HFFc6 (cell line): ENCODE results near the gene PLB1. TPM values are rescaled to one million over a fixed set of nuclear protein-coding genes. Genes with fewer than 3 reads are reported as not detected.

Experiments used
- DNase-seq: peaks from one replicate; pipeline ENCODE4 v3.0.0-alpha.2; 2018
- H3K27ac Mint-ChIP-seq: 2 replicates; pipeline ENCODE4 v1.8.0; 2020; ENCODE audit warnings: mild to moderate bottlenecking, mixed read lengths
- H3K27me3 Mint-ChIP-seq: 2 replicates; pipeline ENCODE4 v1.8.0; 2021; ENCODE audit warnings: mild to moderate bottlenecking, moderate library complexity, mixed read lengths; ENCODE audit not compliant: insufficient read depth
- H3K36me3 Mint-ChIP-seq: 2 replicates; pipeline ENCODE4 v1.8.0; 2021; ENCODE audit warnings: low read depth, mixed read lengths
- H3K4me1 Mint-ChIP-seq: 2 replicates; pipeline ENCODE4 v1.8.0; 2020; ENCODE audit warnings: low read depth, mixed read lengths
- H3K4me3 Mint-ChIP-seq: 2 replicates; pipeline ENCODE4 v1.8.0; 2020; ENCODE audit warnings: mild to moderate bottlenecking, moderate library complexity, mixed read lengths
- H3K9me3 Mint-ChIP-seq: 2 replicates; pipeline ENCODE4 v1.8.0; 2020; ENCODE audit warnings: mild to moderate bottlenecking, mixed read lengths
- total RNA-seq, 6 experiments: library from RNA; stranded (reverse); fragmentation: NEBNext Ultra II Directional; extraction: Animal tissue kit (Norgen Biotek cat#: 25700); gene quantifications; 2 replicates in 1 of 6; 3 replicates in 5 of 6; pipeline ENCODE4 v1.2.3, GENCODE V29; 2021
- TF ChIP-seq, protein P1 (sequence below): fragments of 200-600 bp; sonication (generic); IDR thresholded peaks from 2 replicates; pipeline ENCODE4 v1.5.0; 2021; ENCODE audit warnings: antibody characterized with exemption, mild to moderate bottlenecking

The PLB1 gene
- total RNA-seq, 6 experiments from 2014 or later = 0.36 to 0.95 (median 0.62) TPM

DNA sequence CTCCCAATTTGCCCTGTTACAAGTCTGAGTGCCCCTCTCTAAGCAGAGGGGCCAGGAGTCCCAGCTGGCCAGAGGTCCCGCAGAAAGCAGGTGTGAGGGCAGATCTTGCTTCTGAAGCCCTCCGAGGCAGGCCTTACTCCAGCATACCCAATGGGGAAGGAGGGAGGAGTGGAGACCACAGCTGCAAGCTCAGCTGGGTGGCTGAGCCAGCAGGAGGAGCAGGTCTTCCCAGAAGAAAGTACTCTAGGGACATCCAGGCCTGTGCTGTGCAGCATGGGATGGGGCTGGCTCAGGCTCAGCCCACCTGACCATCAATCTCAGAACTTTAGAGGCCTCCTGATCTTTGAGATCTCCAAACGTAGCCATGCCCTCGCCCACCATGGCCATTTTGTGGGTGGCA lies 31.3 kb downstream of the PLB1 start:
- no peak for DNase-seq
- Mint-ChIP-seq H3K4me1 (no peaks in the 10 kb centered on the region), H3K4me3 (no peak overlapping the region), H3K27ac (no peak overlapping the region), H3K27me3 (peaks cover 50% of the 10 kb centered on the region), H3K36me3 (no peaks in the 10 kb centered on the region), H3K9me3 (no peaks in the 10 kb centered on the region)
- TF ChIP-seq, protein P1, sequence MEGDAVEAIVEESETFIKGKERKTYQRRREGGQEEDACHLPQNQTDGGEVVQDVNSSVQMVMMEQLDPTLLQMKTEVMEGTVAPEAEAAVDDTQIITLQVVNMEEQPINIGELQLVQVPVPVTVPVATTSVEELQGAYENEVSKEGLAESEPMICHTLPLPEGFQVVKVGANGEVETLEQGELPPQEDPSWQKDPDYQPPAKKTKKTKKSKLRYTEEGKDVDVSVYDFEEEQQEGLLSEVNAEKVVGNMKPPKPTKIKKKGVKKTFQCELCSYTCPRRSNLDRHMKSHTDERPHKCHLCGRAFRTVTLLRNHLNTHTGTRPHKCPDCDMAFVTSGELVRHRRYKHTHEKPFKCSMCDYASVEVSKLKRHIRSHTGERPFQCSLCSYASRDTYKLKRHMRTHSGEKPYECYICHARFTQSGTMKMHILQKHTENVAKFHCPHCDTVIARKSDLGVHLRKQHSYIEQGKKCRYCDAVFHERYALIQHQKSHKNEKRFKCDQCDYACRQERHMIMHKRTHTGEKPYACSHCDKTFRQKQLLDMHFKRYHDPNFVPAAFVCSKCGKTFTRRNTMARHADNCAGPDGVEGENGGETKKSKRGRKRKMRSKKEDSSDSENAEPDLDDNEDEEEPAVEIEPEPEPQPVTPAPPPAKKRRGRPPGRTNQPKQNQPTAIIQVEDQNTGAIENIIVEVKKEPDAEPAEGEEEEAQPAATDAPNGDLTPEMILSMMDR = no peak

DNA sequence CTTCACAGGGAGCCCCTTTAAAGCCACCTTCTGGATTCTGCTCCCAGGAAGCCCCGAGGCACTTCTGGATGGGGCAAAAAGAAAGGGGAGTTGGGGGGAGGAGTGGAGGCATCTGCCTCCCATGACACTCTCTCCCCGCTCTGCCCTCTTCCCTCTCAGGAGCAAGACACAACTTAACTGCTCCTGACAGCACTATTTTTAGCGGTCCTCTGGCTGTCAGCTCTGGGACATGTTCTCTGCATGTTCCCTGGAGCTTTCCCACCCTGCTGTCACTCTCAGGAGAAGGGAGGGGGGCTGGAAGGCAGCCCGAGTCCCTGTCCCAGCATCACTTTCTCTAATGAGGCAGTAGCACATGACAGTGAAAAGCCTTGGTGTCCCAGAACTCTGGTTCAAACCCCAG lies 32.3 kb downstream of the PLB1 start:
- DNase-seq = no peak
- Mint-ChIP-seq H3K4me3 (no peak overlapping the region), H3K27ac (no peak overlapping the region), H3K9me3 (no peaks in the 10 kb centered on the region), H3K27me3 (peaks cover 48% of the 10 kb centered on the region), H3K36me3 (no peaks in the 10 kb centered on the region), H3K4me1 (no peaks in the 10 kb centered on the region)
- TF ChIP-seq, protein P1 = no peak

DNA sequence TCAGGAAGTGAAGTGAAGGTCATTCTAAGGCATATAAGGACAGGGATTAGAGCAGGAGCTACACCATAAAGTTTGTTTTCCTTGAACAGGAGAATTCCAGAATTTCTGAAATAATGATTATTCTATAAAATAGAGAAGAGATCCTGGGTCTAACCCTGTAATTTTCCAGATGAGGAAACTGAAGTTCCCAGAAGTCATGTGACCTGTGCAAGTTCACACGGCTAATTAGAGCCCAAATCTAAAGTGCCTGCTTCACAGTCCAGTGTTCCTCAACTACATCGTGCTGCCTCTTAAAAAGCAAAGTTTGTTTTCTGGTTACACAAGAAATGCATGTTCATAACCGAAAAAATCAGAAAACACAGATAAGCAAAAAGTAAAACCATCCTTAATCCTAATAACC lies 34.9 kb downstream of the PLB1 start:
- Mint-ChIP-seq H3K27me3 (peaks cover 44% of the 10 kb centered on the region), H3K4me3 (no peak overlapping the region), H3K27ac (no peak overlapping the region), H3K9me3 (no peaks in the 10 kb centered on the region), H3K36me3 (no peaks in the 10 kb centered on the region), H3K4me1 (no peaks in the 10 kb centered on the region)
- no peak for DNase-seq
- TF ChIP-seq, protein P1 = no peak

DNA sequence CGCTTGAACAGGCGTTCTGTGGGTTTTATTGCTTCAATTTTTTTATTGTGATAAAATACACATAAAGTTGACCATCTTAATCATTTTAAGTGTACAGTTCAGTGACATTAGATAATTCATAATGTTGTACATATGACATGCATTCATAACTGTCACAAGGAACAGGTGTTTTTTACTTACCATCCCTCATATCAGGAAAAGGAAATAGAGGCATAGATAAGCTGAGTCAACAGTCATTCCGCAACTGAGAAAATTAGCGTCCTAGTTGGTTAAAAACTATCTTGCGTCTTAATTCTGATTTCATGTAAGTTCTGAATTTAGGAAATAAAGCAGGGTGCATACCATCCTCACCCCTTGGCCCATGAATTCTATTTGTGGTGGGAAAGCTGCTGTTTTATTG lies 36.5 kb downstream of the PLB1 start:
- no peaks in the 10 kb centered on the region for H3K9me3 Mint-ChIP-seq
- no peak overlapping the region for H3K4me3 Mint-ChIP-seq
- no peak overlapping the region for H3K27ac Mint-ChIP-seq
- TF ChIP-seq, protein P1 = no peak
- no peaks in the 10 kb centered on the region for H3K4me1 Mint-ChIP-seq
- H3K27me3 Mint-ChIP-seq = peaks cover 45% of the 10 kb centered on the region
- no peak for DNase-seq
- H3K36me3 Mint-ChIP-seq = no peaks in the 10 kb centered on the region

DNA sequence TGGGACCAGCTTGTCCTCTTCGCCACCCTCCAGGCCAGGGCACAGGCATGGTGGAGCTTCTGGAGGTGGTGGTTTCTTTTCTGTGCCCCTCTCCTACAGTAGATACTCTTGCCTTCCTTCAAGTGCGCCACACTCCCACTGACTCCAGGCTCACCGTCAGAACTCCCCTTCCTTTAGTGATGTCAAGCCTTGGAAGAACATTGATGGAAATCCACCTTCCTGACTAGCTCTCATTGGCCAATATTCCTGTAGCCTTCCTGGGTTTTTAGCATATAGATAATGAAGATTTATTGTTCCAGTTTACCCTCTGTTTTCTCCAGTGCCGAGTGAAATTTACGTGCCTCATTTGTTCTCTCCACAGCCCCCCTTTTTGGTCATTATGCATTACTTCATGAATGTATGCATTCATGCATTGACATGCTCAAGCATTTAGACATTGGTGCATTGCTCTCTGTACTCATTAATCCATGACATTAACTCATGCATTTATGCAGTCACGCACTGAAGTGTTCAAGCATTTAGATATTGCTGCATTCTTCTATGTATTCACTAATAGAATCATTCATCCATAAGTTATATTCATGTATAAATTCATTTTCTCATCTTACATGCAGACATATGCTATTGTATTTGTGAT lies 37.3 kb downstream of the PLB1 start:
- H3K27me3 Mint-ChIP-seq = peaks cover 49% of the 10 kb centered on the region
- no peaks in the 10 kb centered on the region for H3K9me3 Mint-ChIP-seq
- H3K4me3 Mint-ChIP-seq = no peak overlapping the region
- DNase-seq = no peak
- H3K36me3 Mint-ChIP-seq = no peaks in the 10 kb centered on the region
- H3K27ac Mint-ChIP-seq = no peak overlapping the region
- TF ChIP-seq, protein P1 = no peak
- no peaks in the 10 kb centered on the region for H3K4me1 Mint-ChIP-seq

DNA sequence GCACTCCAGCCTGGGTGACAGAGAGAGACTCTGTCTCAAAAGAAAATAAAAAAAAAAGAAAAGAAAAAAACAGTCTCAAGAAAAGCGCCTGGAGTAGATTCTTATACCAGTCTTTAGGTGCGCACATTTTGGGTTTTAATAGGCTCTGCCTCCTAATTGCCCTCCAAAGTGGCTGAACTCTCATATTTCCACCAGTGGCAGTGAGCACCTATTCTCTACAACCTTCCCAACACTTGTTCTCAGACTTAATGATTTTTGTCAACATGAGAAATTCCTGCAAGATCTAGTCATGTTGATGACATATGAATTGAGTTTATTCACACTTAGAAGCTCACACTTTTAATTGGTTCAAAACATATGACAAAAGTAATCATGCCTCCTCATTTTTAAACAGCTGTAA lies 39.0 kb downstream of the PLB1 start:
- Mint-ChIP-seq H3K27me3 (peaks cover 45% of the 10 kb centered on the region), H3K4me3 (no peak overlapping the region), H3K27ac (no peak overlapping the region), H3K9me3 (no peaks in the 10 kb centered on the region), H3K4me1 (no peaks in the 10 kb centered on the region), H3K36me3 (no peaks in the 10 kb centered on the region)
- TF ChIP-seq, protein P1 = no peak
- DNase-seq = no peak
